T-helper 17 cell (primary cell): ENCODE data around the gene FSTL1. TPM values are rescaled to one million over a fixed set of nuclear protein-coding genes. Genes with fewer than 3 reads are reported as not detected.
"Not testable (repeated sequence)": the region's sequence is repeated elsewhere in the genome, so short reads cannot be mapped to it uniquely, and the experiment has no call there.

Experiments used
- ATAC-seq: fragments of 150-1000 bp; cut with Tn5 transposase; 2 replicates; pipeline ENCODE4 v1.10.0; 2021; ENCODE audit warnings: mild to moderate bottlenecking, moderate library complexity
- DNase-seq, 3 donors: peaks; one replicate each; pipeline versions ENCODE4 v3.0.0 to v3.0.0-alpha.2; 2020 to 2021
- H3K9me3 ChIP-seq: one replicate; pipeline ENCODE4 v1.7.0; 2013; ENCODE audit warnings: low read length, mild to moderate bottlenecking; ENCODE audit not compliant: control insufficient read depth, poor library complexity, severe bottlenecking
- H3K27ac Mint-ChIP-seq: one replicate; pipeline ENCODE4 v1.8.0; 2022; ENCODE audit warnings: mild to moderate bottlenecking, moderate library complexity, mixed read lengths
- H3K27me3 Mint-ChIP-seq: one replicate; pipeline ENCODE4 v1.8.0; 2022; ENCODE audit warnings: mixed read lengths
- H3K36me3 Mint-ChIP-seq: one replicate; pipeline ENCODE4 v1.8.0; 2022; ENCODE audit warnings: low read depth, mixed read lengths
- H3K4me1 Mint-ChIP-seq: one replicate; pipeline ENCODE4 v1.8.0; 2022; ENCODE audit warnings: mild to moderate bottlenecking, mixed read lengths
- H3K4me3 Mint-ChIP-seq: one replicate; pipeline ENCODE4 v1.8.0; 2022; ENCODE audit warnings: mild to moderate bottlenecking, moderate library complexity, mixed read lengths
- total RNA-seq, 4 donors: library from RNA in 2 of 4; stranded (reverse) in 2 of 4; gene quantifications; one replicate each; pipeline ENCODE4 v1.2.3 and lab custom pipeline; 2022 to 2026

FSTL1 gene
- total RNA-seq, 2 donors from 2014 or later: 1.1 to 17.4 TPM

DNA sequence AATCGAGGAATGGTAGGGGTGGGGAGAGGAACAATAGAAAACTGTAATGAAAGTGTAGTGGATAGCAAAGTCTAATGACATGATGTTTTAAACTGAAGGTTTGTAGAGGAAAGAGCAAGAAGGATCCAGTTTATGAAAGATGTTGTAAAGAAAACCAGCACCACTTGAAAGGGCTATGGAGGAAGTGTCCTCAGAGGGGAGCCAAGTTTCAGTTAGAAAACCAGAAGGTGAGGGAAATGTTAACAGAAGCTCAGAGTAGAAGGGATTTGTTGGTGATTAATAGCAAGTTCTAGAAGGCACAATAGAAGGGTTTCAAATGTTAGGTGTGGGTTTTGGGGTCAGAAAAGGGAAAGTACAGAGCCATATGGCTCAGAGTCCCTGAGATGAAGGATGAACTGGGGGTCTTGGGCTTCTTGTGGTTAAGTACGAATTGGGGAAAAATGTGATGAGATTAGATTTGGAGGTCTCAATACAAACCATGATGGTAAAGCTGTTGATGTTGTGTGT lies 67.8 kb downstream of the FSTL1 start:
- Mint-ChIP-seq H3K27ac (no peak overlapping the region), H3K4me3 (no peak overlapping the region), H3K4me1 (no peaks in the 10 kb centered on the region), H3K36me3 (no peaks in the 10 kb centered on the region), H3K27me3 (peaks cover 5% of the 10 kb centered on the region)
- DNase-seq: no peak
- H3K9me3 ChIP-seq: no peaks in the 10 kb centered on the region
- ATAC-seq: no peak

DNA sequence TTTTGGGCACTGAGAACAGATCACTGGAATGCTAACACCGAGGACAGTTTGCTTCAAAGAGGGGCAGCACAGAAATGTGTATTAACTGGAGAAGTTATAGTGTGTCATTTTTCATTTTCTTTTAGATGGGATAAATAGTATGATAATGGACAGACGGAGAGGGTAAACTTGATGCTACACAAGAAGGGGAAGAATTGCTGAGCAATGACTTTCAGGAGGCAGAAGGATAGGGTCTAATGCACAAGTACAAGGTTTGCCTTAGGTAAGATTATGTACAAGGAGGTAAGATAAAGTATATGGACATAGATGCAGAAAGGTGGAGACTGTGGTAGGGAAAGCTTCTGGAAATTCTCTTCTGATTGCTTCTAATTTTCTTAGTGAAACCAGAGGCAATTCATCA lies 69.3 kb downstream of the FSTL1 start:
- DNase-seq: no peak
- Mint-ChIP-seq H3K36me3 (no peaks in the 10 kb centered on the region), H3K4me3 (no peak overlapping the region), H3K27me3 (peaks cover 5% of the 10 kb centered on the region), H3K4me1 (no peaks in the 10 kb centered on the region), H3K27ac (no peak overlapping the region)
- H3K9me3 ChIP-seq: no peaks in the 10 kb centered on the region
- ATAC-seq: no peak

DNA sequence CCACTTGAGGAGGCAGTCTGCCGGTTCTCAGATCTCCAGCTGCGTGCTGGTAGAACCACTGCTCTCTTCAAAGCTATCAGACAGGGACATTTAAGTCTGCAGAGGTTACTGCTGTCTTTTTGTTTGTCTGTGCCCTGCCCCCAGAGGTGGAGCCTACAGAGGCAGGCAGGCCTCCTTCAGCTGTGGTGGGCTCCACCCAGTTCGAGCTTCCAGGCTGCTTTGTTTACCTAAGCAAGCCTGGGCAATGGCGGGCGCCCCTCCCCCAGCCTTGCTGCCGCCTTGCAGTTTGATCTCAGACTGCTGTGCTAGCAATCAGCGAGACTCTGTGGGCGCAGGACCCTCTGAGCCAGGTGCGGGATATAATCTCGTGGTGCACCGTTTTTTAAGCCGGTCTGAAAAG lies 72.8 kb downstream of the FSTL1 start:
- H3K4me3 Mint-ChIP-seq, DNase-seq, H3K27me3 Mint-ChIP-seq, H3K9me3 ChIP-seq, H3K27ac Mint-ChIP-seq, H3K4me1 Mint-ChIP-seq, ATAC-seq, H3K36me3 Mint-ChIP-seq: not testable (repeated sequence)

DNA sequence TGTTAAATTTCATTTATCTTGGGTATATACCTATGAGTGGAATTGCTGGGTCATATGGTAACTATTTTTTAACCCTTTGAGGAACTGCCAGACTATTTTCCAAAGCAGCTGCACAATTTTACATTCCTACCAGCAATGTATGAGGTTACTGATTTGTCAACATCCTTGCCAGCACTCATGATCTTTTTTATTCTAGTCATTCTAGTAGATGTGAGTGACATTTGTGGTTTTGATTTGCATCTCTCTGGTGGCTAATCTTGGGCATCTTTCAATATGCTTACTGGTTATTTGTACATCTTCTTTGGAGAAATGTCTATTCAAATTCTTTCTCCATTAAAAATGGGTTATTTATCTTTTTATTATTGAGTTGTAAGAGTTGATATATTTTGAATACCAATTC lies 80.3 kb downstream of the FSTL1 start:
- no peak for DNase-seq
- Mint-ChIP-seq H3K27ac (no peak overlapping the region), H3K4me1 (no peaks in the 10 kb centered on the region), H3K4me3 (no peak overlapping the region), H3K27me3 (peaks cover 29% of the 10 kb centered on the region), H3K36me3 (no peaks in the 10 kb centered on the region)
- ATAC-seq: no peak
- no peaks in the 10 kb centered on the region for H3K9me3 ChIP-seq

DNA sequence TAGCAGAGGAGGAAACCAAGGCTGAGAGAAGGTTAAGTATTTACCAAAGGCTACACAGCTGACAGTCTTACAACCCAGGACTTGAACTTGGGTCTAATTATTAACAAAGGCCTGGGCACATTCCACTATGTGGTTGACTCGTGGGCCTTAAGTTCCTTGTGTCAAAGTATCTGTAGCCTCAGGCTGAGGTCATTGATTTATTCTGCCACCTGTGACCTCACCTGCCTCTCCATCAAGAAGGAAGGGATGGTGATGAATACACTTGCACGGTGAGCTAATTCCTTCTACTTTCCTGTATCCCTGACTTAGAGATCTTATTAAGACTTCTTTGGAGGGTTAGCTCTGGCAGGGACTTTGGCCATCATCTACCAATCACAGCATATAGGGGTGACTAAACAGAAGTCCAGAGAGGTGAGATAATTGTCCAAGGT lies 81.7 kb downstream of the FSTL1 start:
- Mint-ChIP-seq H3K27me3 (peaks cover 33% of the 10 kb centered on the region), H3K4me1 (no peaks in the 10 kb centered on the region), H3K27ac (no peak overlapping the region), H3K36me3 (no peaks in the 10 kb centered on the region), H3K4me3 (no peak overlapping the region)
- DNase-seq (no peak), ATAC-seq (no peak)
- no peaks in the 10 kb centered on the region for H3K9me3 ChIP-seq

DNA sequence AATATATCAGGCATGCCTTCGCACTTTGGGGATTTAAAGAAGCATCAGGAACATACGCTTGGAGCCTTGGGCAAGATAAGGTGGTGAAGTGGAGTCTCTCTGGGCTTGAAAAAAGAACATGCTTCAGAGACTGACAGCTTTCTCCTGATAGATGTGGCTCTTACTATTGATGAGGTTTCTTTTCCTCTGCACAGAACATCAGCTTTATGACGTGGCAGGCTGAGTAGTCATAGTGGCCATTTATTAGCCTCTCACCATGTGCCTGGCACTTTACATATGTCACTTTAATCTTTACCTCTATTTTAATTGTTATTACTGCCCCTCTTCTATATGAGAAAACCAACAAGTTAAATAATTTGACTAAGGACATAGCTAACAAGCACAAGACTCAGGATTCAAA lies 82.6 kb downstream of the FSTL1 start:
- Mint-ChIP-seq H3K27me3 (peaks cover 33% of the 10 kb centered on the region), H3K4me3 (no peak overlapping the region), H3K36me3 (no peaks in the 10 kb centered on the region), H3K4me1 (no peaks in the 10 kb centered on the region), H3K27ac (no peak overlapping the region)
- DNase-seq (no peak), ATAC-seq (no peak)
- H3K9me3 ChIP-seq: no peaks in the 10 kb centered on the region

DNA sequence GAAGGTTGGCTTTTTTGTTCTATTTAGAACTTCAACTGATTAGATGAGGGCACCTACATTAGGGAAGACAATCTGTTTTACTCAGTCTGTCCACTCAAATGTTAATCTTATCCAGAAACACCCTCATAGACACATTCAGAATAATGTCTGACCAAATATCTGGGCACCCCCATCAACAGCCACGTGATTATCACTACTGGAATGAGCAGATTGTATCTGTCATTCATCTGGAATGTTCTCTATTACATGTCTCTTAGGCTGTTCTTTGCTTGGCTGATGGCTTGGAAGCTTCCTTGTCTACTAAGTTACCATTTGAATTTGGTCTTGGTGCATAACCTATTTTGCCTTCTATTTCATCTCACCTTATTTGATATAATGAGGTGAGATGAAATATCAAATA lies 86.0 kb downstream of the FSTL1 start:
- H3K9me3 ChIP-seq: no peaks in the 10 kb centered on the region
- DNase-seq: no peak
- no peak overlapping the region for H3K4me3 Mint-ChIP-seq
- H3K4me1 Mint-ChIP-seq: no peaks in the 10 kb centered on the region
- peaks cover 3% of the 10 kb centered on the region for H3K36me3 Mint-ChIP-seq
- ATAC-seq: no peak
- no peak overlapping the region for H3K27ac Mint-ChIP-seq
- H3K27me3 Mint-ChIP-seq: peaks cover 52% of the 10 kb centered on the region

DNA sequence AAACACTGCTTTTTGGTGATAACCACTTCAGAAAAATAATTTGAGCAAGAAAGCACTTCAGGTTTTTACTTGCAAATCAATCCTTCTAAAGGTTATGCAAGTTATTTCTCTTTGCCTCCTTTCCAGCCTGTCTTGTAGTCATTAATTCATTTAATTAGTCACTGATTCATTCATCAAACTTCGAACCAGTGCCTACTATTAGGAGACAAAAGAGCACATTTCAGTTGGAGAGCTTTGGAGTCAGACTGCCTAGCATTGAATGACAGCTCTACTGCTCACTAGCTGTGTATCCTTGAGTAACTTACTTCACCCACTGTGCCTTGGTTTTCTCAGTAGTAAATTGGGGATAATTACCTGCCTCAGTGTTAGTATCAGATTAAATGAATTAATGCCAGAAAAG lies 86.7 kb downstream of the FSTL1 start:
- no peak overlapping the region for H3K27ac Mint-ChIP-seq
- no peak for DNase-seq
- H3K9me3 ChIP-seq: no peaks in the 10 kb centered on the region
- ATAC-seq: no peak
- H3K27me3 Mint-ChIP-seq: peaks cover 53% of the 10 kb centered on the region
- H3K36me3 Mint-ChIP-seq: peaks cover 3% of the 10 kb centered on the region
- H3K4me3 Mint-ChIP-seq: no peak overlapping the region
- no peaks in the 10 kb centered on the region for H3K4me1 Mint-ChIP-seq

DNA sequence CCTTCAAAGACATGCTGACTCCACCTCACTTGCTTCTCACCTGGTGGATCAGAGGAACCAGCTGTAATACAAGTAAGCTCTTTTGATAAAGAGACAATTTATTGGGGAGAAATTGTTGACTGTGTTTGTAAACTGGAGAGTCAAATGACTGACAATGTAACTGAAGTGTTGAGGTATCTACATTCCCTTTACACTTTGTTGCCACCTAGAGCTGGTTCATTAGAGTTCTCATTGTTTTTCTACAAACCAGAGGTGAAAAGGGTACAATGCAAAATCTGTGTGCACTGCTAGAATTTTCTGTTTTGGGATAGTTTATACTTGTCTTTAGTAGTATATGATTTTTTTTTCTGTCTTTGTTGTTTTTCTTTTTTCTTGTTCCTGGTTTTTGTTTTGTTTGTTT lies 93.0 kb downstream of the FSTL1 start:
- H3K27me3 Mint-ChIP-seq: peaks cover 49% of the 10 kb centered on the region

DNA sequence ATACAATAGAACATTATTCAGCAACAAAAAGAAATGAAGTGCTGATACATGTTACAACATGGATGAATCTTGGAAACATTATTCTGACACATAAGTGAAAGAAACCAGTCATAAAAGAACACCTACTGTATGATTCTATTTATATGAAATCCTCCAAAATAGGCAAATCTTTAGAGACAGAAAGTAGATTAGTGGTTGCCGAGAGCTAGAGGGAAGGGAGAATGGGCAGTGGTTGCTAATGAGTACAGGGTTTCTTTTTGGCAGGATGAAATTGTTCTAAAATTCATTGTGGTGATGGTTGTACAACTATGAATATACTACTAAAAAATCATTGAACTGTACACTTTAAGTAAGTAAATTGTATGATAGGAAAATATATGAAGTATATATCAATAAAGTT lies 95.3 kb downstream of the FSTL1 start:
- DNase-seq: no peak
- no peaks in the 10 kb centered on the region for H3K9me3 ChIP-seq
- Mint-ChIP-seq H3K27ac (no peak overlapping the region), H3K4me3 (no peak overlapping the region), H3K4me1 (no peaks in the 10 kb centered on the region), H3K27me3 (peaks cover 33% of the 10 kb centered on the region), H3K36me3 (no peaks in the 10 kb centered on the region)
- no peak for ATAC-seq

More for the DNA sequence above, 93.0 kb downstream of the FSTL1 start:
- no peaks in the 10 kb centered on the region for H3K9me3 ChIP-seq
- ATAC-seq: no peak
- peaks cover 3% of the 10 kb centered on the region for H3K36me3 Mint-ChIP-seq
- no peak overlapping the region for H3K4me3 Mint-ChIP-seq
- DNase-seq: no peak
- H3K4me1 Mint-ChIP-seq: no peaks in the 10 kb centered on the region
- no peak overlapping the region for H3K27ac Mint-ChIP-seq

DNA sequence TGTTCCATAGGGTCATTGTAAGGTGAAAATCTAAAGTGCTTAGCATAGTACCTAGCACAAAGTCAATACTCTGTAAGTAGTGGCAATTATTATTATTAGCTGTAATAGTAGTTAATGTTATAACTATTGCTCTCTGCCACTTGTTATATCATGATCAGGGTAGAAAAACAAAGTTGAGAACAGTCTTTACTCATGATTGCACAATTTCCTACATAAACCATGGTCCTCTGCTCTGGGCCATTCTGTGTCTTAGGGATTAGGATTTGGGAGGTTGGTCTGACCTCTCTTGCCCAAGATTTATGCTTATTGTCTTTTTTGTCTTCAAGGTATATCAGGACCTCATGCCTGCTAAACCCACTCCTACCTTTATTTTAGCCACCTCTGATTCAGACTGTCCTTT lies 97.3 kb downstream of the FSTL1 start:
- Mint-ChIP-seq H3K36me3 (no peaks in the 10 kb centered on the region), H3K27me3 (peaks cover 23% of the 10 kb centered on the region), H3K4me3 (no peak overlapping the region), H3K27ac (no peak overlapping the region), H3K4me1 (no peaks in the 10 kb centered on the region)
- DNase-seq (no peak), ATAC-seq (no peak)
- H3K9me3 ChIP-seq: no peaks in the 10 kb centered on the region

DNA sequence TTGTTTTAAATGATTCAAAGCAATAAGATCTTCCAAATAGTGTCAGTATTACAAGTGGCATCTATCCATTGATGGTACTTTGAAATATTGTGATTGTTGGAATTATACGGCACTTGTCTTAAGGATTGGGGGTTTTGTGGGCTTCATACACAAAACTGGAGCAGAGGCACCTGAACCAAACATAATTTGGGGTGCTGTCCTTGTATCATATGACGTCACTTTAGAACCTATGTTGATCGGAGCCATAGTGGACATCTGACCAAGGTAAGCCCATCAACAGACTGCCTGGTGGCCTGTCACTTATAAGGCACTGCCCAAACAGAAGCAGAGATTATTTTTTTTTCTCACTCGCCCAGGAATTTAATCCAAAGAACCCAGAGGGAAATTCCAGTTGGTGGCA lies 98.8 kb downstream of the FSTL1 start:
- H3K27ac Mint-ChIP-seq: no peak overlapping the region
- no peak for DNase-seq
- no peaks in the 10 kb centered on the region for H3K36me3 Mint-ChIP-seq
- no peak for ATAC-seq
- H3K27me3 Mint-ChIP-seq: peaks cover 23% of the 10 kb centered on the region
- H3K4me3 Mint-ChIP-seq: no peak overlapping the region
- no peaks in the 10 kb centered on the region for H3K9me3 ChIP-seq
- H3K4me1 Mint-ChIP-seq: peaks cover 11% of the 10 kb centered on the region

DNA sequence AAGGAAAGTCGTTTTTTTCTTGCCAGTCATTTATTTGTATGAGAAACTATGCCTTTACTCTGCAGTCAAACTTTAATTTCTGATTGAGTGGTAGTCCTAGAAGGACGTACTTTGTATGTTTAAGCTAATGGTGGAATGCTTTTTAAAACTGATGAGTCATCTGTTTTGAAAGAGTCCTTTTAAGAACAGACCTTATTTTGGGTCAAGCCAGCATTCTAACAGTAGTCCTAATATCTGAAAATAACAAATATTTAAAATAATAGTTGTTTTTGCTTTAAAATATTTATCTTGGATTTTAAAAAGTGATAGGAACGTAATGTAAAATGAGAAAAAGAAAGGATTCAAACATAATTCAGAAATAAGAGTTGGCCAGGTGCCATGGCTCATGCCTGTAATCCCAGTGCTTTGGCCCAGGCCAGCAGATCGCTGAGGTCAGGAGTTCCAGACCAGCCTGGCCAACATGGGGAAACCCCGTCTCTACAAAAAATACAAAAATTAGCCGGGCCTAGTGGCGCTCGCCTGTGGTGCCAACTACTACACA lies 100.3 kb downstream of the FSTL1 start:
- H3K4me3 Mint-ChIP-seq: no peak overlapping the region
- no peak overlapping the region for H3K27ac Mint-ChIP-seq
- peaks cover 25% of the 10 kb centered on the region for H3K4me1 Mint-ChIP-seq
- H3K9me3 ChIP-seq: no peaks in the 10 kb centered on the region
- DNase-seq: no peak
- H3K27me3 Mint-ChIP-seq: peaks cover 10% of the 10 kb centered on the region
- H3K36me3 Mint-ChIP-seq: peaks cover 4% of the 10 kb centered on the region
- no peak for ATAC-seq

DNA sequence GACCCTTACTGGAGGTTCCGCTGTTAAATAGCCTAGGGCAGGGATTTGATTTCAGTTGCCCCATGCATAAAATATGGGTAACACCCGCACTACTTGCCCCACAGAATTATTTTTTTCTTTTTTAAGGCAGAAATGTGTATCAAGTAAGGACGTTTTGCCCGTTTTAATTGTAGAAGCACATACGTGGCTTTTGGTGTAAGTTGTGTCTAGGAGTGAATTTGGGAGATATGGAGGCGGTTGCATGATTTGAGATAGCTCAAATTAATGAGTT lies 101.0 kb downstream of the FSTL1 start:
- no peaks in the 10 kb centered on the region for H3K9me3 ChIP-seq
- ATAC-seq (no peak), DNase-seq (no peak)
- Mint-ChIP-seq H3K4me1 (peaks cover 30% of the 10 kb centered on the region), H3K36me3 (peaks cover 4% of the 10 kb centered on the region), H3K27me3 (peaks cover 6% of the 10 kb centered on the region), H3K4me3 (peak overlapping the region; percentile 90), H3K27ac (peak overlapping the region; percentile 81)
